ENCODE data around the gene NECTIN2.
"Not testable (repeated sequence)": the region's sequence is repeated elsewhere in the genome, so short reads cannot be mapped to it uniquely, and the experiment has no call there.

Gene NECTIN2

DNA sequence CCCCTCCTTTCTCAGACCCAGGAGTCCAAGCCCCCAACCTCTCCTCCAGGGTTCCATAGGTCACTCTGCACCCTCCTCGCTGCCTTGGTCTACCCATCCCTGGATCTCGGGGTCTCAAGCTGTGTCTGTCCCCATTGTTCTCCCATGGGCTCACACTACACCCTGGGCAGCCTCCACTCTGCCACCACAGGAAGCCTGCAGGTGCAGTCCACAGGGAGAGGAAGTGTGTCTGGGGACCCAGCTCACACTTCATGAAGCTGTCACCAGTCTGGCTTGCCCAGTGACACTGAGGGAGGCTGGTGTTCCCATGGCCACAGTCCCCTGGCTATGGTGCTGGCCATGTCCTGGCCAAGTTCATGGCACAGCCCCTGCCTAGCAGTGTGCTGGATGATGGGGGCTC lies 5.3 kb downstream of the NECTIN2 start:
- DNase-seq (ENCODE audit: low read depth in 2 of 2), result no peak

GRCh38 chr19:44855606-44856005 lies 9.5 kb downstream of the NECTIN2 start:
- DNase-seq (ENCODE audit: low read depth in 2 of 2), result no peak

- no peak for DNase-seq (ENCODE audit: low read depth in 2 of 2)
Observed at GRCh38 chr19:44856421-44857083, 10.5 kb downstream of the NECTIN2 start.

DNA sequence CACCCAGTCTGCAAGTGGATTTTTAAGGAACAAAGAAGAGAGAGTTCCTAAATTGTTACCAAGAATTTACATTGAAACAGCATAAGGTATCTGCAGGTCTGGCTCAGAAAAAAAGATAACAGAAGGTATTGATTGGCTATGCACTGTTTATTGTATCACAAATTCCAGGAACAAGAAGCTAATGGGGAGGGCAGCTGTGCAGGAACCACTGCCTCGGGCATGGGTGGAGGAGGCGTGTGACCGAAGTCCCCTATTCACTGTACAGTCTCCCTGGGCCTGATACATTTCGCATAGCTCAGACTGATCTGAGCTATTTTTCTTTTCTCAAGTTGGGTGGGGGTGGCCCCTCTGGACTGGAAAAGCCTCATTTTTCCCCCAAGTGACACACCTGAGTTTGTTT lies 11.7 kb downstream of the NECTIN2 start:
- DNase-seq (ENCODE audit: low read depth in 2 of 2), result no peak

DNA sequence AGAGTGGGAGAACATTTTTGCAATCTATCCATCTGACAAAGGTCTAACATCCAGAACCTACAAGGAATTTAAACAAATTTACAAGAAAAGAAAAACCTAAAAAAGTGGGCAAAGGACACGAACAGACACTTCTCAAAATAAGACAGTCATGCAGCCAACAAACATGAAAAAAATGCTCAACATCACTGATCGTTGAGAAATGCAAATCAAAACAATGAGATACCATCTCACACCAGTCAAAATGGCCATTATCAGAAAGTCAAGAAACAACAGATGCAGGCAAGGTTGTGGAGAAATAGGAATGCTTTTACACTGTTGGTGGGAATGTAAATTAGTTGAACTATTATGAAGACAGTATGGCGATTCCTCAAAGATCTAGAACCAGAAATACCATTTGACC lies 15.5 kb downstream of the NECTIN2 start:
- not testable (repeated sequence) for DNase-seq (ENCODE audit: low read depth in 2 of 2)

GRCh38 chr19:44863990-44864389 lies 17.9 kb downstream of the NECTIN2 start:
- no peak for DNase-seq (ENCODE audit: low read depth in 2 of 2)

GRCh38 chr19:44865196-44865767 lies 19.2 kb downstream of the NECTIN2 start:
- DNase-seq (ENCODE audit: low read depth in 2 of 2), result no peak

- no peak for DNase-seq (ENCODE audit: low read depth in 2 of 2)
Observed at GRCh38 chr19:44866664-44867063, 20.6 kb downstream of the NECTIN2 start.

- DNase-seq (ENCODE audit: low read depth in 2 of 2), result no peak
Observed at GRCh38 chr19:44867578-44867977, 21.5 kb downstream of the NECTIN2 start.

GRCh38 chr19:44869733-44870470 lies 23.8 kb downstream of the NECTIN2 start:
- no peak for DNase-seq (ENCODE audit: low read depth in 2 of 2)

GRCh38 chr19:44871809-44872208 lies 25.7 kb downstream of the NECTIN2 start:
- DNase-seq (ENCODE audit: low read depth in 2 of 2), result no peak

DNA sequence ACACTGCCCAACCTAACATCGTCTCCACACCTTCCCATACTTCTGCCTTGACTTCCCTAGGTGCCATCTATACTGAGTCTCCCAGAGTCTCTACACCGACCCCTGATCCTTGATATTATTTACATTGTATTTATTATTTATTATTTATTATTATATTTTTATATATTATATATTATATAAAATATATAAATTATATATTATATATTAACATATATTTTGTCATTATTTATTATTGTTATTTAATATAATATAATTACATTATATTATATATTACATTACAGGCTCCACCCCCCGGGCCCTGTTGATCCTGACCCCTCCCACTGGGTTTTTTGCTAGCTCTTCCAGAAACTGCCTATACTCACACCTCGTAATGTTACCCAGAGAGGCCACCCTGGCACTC lies 26.6 kb downstream of the NECTIN2 start:
- DNase-seq (ENCODE audit: low read depth in 2 of 2), result no peak

DNA sequence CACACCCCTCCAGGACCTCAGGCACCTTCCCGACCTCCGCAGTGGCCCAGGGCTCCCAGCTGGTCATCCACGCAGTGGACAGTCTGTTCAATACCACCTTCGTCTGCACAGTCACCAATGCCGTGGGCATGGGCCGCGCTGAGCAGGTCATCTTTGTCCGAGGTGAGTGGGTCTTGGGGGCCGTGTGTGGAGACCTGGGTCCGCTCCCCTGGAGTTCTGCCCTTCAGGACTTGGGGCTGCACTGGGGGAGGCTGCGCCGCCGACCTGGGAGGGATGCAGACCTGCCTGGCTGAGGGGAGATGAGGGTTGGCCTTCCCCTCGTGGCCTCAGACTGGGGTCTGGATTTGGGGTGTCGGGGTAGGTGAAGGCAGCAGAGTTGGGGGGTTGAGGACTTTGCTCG lies 28.2 kb downstream of the NECTIN2 start:
- no peak for DNase-seq (ENCODE audit: low read depth in 2 of 2)

DNA sequence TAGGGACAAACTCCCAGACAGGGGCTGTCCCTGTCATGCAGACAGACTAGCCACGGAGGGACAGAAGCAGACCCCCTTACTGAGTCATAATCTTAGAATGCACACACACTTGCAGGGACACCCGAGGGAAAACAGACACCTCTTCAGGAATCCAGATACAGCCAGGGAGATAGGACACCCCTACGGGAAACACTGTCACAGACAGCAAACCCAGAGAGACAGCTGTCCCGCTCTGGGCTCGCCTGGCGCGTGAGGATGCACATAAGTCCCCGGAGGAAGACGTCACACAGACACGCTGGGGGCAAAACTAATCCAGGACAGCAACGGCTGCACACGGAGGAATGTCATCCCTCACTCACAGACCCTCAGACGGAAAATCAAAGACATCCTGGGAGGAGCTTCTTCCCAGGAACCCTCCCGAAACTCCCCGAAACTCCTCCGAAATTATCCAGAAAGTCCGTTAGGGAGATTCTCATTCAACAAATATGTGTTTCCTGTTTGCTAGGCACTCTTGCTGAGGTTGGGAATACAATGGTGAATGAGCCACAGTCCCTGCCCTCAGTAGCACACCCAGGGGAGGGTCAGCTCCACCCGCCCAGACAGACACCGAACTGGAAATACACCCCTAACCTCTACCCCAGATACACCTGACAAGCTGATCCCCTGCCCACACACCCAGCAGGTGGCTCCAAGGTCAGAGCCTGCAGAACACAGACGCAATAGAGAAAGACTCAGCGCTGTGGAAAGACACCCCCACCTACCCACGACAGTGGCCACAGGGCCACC lies 29.8 kb downstream of the NECTIN2 start:
- DNase-seq (ENCODE audit: low read depth in 2 of 2), result no peak

DNA sequence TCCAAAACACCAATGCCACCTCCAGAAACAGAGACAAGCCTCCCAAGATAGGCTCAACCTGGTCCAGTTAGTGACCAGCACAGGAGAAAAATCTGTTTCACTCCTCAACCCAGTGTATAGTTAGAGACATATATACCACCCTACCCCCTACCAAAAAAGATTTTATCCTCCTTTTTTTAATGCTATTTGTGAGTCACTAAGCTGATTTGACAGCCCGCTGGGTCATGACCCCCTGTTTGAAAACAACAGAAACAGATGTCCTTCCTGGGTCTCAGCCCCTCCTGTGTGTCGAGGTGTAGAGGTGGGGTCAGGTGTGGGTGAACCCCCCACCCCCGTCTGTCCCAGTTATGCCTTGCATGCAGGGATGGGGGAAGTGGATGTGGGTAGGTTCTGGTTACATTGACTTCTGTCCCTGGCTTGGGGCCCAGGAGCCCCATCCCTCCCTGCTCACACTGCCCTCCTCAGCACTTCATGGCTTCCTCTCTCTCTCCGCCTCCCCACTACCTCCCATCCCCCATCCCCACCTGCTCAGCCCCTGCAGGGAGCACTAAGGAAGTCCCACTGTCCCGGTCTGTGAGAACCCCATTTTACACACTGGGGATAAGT lies 30.9 kb downstream of the NECTIN2 start:
- DNase-seq (ENCODE audit: low read depth in 2 of 2), result no peak

- no peak for DNase-seq (ENCODE audit: low read depth in 2 of 2)
Observed at GRCh38 chr19:44878120-44878865, 32.2 kb downstream of the NECTIN2 start.

DNA sequence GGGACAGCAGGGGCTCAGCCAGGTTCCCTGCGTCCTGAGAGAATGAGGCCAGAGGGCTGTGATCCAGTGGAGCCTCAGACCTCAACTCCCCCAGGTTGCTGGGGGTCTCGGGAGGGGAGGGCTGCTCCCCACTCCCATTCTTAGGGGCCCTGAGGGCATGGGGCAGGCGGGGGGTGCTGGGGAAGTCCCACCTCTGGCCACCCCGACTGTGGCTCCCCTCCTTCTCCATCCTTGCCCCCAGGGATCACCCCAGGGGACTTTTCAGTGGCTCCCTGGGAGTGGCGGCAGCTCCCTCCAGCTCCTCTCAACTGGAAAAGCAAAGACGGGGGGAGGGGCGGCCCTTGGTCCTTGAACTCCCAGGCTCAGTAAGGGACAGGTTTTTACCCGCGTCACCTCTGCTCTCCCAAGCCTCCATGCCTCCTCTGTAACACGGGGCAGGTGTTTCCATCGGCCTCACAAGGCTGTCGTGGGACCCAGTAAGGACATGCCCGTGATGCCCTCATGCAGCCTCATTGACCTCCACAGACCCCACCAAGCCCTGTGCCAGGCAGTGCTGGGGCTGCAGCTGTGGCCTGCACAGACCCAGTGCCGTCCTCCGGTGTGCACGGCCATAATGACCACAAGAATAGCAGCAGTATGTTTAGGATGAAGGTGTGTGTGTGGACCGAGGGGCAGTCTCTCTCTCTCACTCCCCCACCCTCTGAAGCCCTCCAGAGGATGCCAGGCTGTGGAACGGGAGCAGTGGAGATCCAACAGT lies 33.4 kb downstream of the NECTIN2 start:
- DNase-seq (ENCODE audit: low read depth in 2 of 2), result no peak

- no peak for DNase-seq (ENCODE audit: low read depth in 2 of 2)
Observed at GRCh38 chr19:44882063-44882462, 36.0 kb downstream of the NECTIN2 start.

DNA sequence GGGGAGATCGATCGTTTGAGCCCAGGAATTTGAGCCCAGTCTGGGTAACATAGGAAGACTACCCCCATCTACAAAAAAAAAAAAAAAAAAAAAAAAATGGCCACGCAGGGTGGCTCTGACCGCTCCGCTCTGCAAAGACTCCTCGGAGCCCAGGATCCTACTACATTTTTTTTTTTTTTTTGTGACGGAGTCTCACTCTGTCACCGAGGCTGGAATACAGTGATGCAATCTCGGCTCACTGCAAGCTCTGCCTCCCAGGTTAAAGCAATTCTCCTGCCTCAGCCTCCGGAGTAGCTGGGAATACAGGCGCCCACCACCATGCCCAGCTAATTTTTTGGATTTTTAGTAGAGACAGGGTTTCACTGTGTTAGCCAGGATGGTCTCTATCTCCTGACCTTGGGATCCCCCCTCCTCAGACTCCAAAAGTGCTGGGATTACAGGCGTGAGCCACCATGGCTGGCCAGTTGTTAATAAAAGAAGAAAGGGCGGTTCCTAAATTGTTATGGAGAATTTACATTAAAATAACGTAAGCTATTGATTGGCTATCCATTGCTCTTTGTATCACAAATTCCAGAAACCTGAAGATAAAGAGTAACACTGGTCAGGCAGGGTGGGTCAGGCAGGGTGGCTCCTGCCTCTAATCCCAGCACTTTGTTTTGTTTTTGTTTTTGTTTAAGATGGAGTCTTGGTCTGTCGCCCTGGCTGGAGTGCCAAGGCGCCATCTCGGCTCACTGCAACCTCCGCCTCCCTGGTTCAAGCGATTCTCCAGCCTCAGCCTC lies 36.7 kb downstream of the NECTIN2 start:
- not testable (repeated sequence) for DNase-seq (ENCODE audit: low read depth in 2 of 2)

GRCh38 chr19:44883922-44884321 lies 37.8 kb downstream of the NECTIN2 start:
- no peak for DNase-seq (ENCODE audit: low read depth in 2 of 2)
